ENCODE measurements around the gene KIF1B.

The KIF1B gene

GRCh38 chr1:10388387-10388715 is 178.0 kb downstream of the KIF1B start:
- TF ChIP-seq CTCF (IDR thresholded peaks at IDR 0.05), result no peak
- Histone ChIP-seq H3K9me3 (no peaks in the 10 kb centered on the region), H3K4me3 (no peak overlapping the region), H3K27me3 (no peaks in the 10 kb centered on the region), H3K27ac (peak overlapping the region in 1 of 2 donors; percentile 63), H3K4me1 (peaks cover 0 to 13% (median 9%) of the 10 kb centered on the region in 4 donors), H3K36me3 (no peaks in the 10 kb centered on the region)
- no peak for DNase-seq
- intact Hi-C loops (cut with DNase I; ENCODE audit: low total_unique reads), result no loop called here

- intact Hi-C loops (cut with DNase I; ENCODE audit: low total_unique reads), result no loop called here
- Histone ChIP-seq H3K27me3 (no peaks in the 10 kb centered on the region), H3K9me3 (no peaks in the 10 kb centered on the region), H3K4me1 (peaks cover 0 to 13% (median 9%) of the 10 kb centered on the region in 4 donors), H3K4me3 (no peak overlapping the region), H3K27ac (no peak overlapping the region), H3K36me3 (no peaks in the 10 kb centered on the region)
- DNase-seq, result no peak
- no peak for TF ChIP-seq CTCF (IDR thresholded peaks at IDR 0.05)
These were observed 179.1 kb downstream of the KIF1B start for GRCh38 chr1:10389271-10389973.

- intact Hi-C loops (cut with DNase I; ENCODE audit: low total_unique reads), result no loop called here
These were observed 186.5 kb downstream of the KIF1B start for GRCh38 chr1:10396870-10397269.

GRCh38 chr1:10398278-10398733 is 187.9 kb downstream of the KIF1B start:
- H3K9me3 ChIP-seq, result no peaks in the 10 kb centered on the region
- DNase-seq, result no peak
- peak overlapping the region; percentile 81 to 88 for H3K27ac ChIP-seq
- no peak for TF ChIP-seq CTCF (IDR thresholded peaks at IDR 0.05)
- H3K27me3 ChIP-seq, result no peaks in the 10 kb centered on the region
- H3K4me3 ChIP-seq, result peak overlapping the region; percentile 83 to 92
- intact Hi-C loops (cut with DNase I; ENCODE audit: low total_unique reads), result no loop called here
- peaks cover 4 to 7% (median 7%) of the 10 kb centered on the region in 3 donors for H3K36me3 ChIP-seq
- peaks cover 0 to 15% (median 11%) of the 10 kb centered on the region in 4 donors for H3K4me1 ChIP-seq

More at GRCh38 chr1:10396870-10397269, 186.5 kb downstream of the KIF1B start:
- H3K27ac ChIP-seq, result no peak overlapping the region
- H3K27me3 ChIP-seq, result no peaks in the 10 kb centered on the region
- peaks cover 0 to 15% (median 11%) of the 10 kb centered on the region in 4 donors for H3K4me1 ChIP-seq
- H3K9me3 ChIP-seq, result no peaks in the 10 kb centered on the region
- no peak for DNase-seq
- no peak for TF ChIP-seq CTCF (IDR thresholded peaks at IDR 0.05)
- H3K4me3 ChIP-seq, result no peak overlapping the region
- H3K36me3 ChIP-seq, result no peaks in the 10 kb centered on the region

GRCh38 chr1:10398734-10399443 is 188.5 kb downstream of the KIF1B start, which contains the start of gene PGD:
TSS of gene PGD (plus strand) at chr1:10399064. CDS start at chr1:10399118, 54 bp downstream.
- H3K4me3 ChIP-seq, result peak within 1 kb of the TSS; percentile 83 to 92
- intact Hi-C loops (cut with DNase I; ENCODE audit: low total_unique reads), result no loop called here
- peak; percentile 98 for DNase-seq
- H3K4me1 ChIP-seq, result peaks cover 0 to 15% (median 11%) of the 10 kb centered on the region in 4 donors
- TF ChIP-seq CTCF (IDR thresholded peaks at IDR 0.05), result peak in 1 of 2 experiments; percentile 14
- H3K36me3 ChIP-seq, result peaks cover 10 to 13% (median 13%) of the 10 kb centered on the region in 3 donors
- no peaks in the 10 kb centered on the region for H3K9me3 ChIP-seq
- H3K27ac ChIP-seq, result peak within 1 kb of the TSS; percentile 81 to 88
- no peaks in the 10 kb centered on the region for H3K27me3 ChIP-seq
